ENCODE data around the gene UXT.
"Not testable (repeated sequence)": the region's sequence is repeated elsewhere in the genome, so short reads cannot be mapped to it uniquely, and the experiment has no call there.

Gene UXT

GRCh38 chrX:47611489-47611888 is 47.5 kb downstream of the UXT start:
- H3K4me3 ChIP-seq (replicated peaks in 1 of 2; ENCODE audit: low read depth in 2 of 2, low read length in 2 of 2), result no peak overlapping the region
- DNase-seq (ENCODE audit: low read depth in 2 of 2), result no peak
- TF ChIP-seq, protein P1, sequence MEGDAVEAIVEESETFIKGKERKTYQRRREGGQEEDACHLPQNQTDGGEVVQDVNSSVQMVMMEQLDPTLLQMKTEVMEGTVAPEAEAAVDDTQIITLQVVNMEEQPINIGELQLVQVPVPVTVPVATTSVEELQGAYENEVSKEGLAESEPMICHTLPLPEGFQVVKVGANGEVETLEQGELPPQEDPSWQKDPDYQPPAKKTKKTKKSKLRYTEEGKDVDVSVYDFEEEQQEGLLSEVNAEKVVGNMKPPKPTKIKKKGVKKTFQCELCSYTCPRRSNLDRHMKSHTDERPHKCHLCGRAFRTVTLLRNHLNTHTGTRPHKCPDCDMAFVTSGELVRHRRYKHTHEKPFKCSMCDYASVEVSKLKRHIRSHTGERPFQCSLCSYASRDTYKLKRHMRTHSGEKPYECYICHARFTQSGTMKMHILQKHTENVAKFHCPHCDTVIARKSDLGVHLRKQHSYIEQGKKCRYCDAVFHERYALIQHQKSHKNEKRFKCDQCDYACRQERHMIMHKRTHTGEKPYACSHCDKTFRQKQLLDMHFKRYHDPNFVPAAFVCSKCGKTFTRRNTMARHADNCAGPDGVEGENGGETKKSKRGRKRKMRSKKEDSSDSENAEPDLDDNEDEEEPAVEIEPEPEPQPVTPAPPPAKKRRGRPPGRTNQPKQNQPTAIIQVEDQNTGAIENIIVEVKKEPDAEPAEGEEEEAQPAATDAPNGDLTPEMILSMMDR (IDR thresholded peaks at IDR 0.05; ENCODE audit: low read depth, low read length), result no peak

DNA sequence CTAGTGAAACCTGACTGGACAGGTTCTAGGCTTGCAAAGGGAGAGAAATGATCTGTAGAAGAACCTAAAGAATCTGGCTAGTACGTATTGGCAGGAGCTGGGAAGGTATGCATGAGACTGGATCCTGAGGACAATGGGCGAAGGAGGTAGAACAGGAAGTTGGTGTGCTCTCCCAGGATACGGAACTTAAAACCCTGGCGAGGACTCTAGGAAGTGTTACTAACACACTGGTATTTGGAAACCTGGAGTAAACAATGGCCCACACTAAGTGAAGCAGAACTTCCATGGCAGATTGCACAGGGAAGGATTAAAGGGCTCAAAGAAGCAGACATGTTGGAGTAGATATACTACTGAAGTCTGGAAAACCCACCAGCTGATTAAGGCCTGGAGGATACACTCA is 48.5 kb downstream of the UXT start:
- no peak overlapping the region for H3K4me3 ChIP-seq (replicated peaks in 1 of 2; ENCODE audit: low read depth in 2 of 2, low read length in 2 of 2)
- peak; percentile 8 to 52 for DNase-seq (ENCODE audit: low read depth in 2 of 2)
- TF ChIP-seq, protein P1 (IDR thresholded peaks at IDR 0.05; ENCODE audit: low read depth, low read length), result no peak

GRCh38 chrX:47608130-47608810 is 50.7 kb downstream of the UXT start:
- peak in 1 of 2 donors; percentile 16 for DNase-seq (ENCODE audit: low read depth in 2 of 2)
- TF ChIP-seq, protein P1 (IDR thresholded peaks at IDR 0.05; ENCODE audit: low read depth, low read length), result no peak
- no peak overlapping the region for H3K4me3 ChIP-seq (replicated peaks in 1 of 2; ENCODE audit: low read depth in 2 of 2, low read length in 2 of 2)

GRCh38 chrX:47607091-47607490 is 51.9 kb downstream of the UXT start:
- TF ChIP-seq, protein P1 (IDR thresholded peaks at IDR 0.05; ENCODE audit: low read depth, low read length), result no peak
- DNase-seq (ENCODE audit: low read depth in 2 of 2), result peak in 1 of 2 donors; percentile 36
- no peak overlapping the region for H3K4me3 ChIP-seq (replicated peaks in 1 of 2; ENCODE audit: low read depth in 2 of 2, low read length in 2 of 2)

GRCh38 chrX:47605024-47605423 is 54.0 kb downstream of the UXT start:
- TF ChIP-seq, protein P1 (IDR thresholded peaks at IDR 0.05; ENCODE audit: low read depth, low read length), result no peak
- DNase-seq (ENCODE audit: low read depth in 2 of 2), result no peak

DNA sequence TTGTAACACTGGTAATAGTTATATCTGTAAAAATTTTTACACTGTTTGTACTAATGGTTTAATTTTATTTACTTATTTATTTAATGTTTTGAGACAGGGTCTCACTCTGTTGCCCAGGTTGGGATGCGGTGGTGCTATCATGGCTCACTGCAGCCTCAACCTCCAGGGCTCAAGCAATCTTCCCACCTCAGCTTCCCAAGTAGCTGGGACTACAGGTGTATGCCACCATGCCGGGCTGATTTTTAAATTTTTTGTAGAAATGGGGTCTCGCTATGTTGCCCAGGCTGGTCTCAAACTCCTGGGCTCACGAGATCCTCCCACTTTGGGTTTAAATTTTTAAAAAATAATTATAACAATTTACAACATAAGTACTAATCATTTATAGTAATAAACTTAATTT is 55.9 kb downstream of the UXT start:
- not testable (repeated sequence) for DNase-seq (ENCODE audit: low read depth in 2 of 2); H3K4me3 ChIP-seq (replicated peaks in 1 of 2; ENCODE audit: low read depth in 2 of 2, low read length in 2 of 2)

More at GRCh38 chrX:47605024-47605423, 54.0 kb downstream of the UXT start:
- no peak overlapping the region for H3K4me3 ChIP-seq (replicated peaks in 1 of 2; ENCODE audit: low read depth in 2 of 2, low read length in 2 of 2)

Data from cardiac fibroblast (primary cell).